K562 (cell line): ENCODE data around the gene CARS2. TPM values are rescaled to one million over a fixed set of nuclear protein-coding genes. Genes with fewer than 3 reads are reported as not detected.
A peak's percentile ranks its signal among the peaks of the same experiment; 100 is the strongest.

ENCODE experiments used
- ATAC-seq: fragments of 200-7000 bp; cut with Tn5 transposase; 3 replicates; pipeline ENCODE4 v1.9.1; 2020; ENCODE audit warnings: moderate library complexity
- BruUV-seq: library from RNA; stranded (reverse); fragments of 400-500 nt; replicated peaks from 2 replicates; lab custom pipeline; 2021; lab: Mats Ljungman, UMichigan
- CTCF ChIA-PET: fragments of 300-600 bp; formaldehyde crosslinking; extraction: SDS; loops from one replicate; lab custom pipeline; 2021; ENCODE audit warnings: low intra/inter-chr PET ratio; lab: Yijun Ruan, JAX
- POLR2A ChIA-PET: fragments of 300-600, 350-650 bp; sonication (Branson Sonifier 250); formaldehyde crosslinking; extraction: SDS; loops from one replicate; lab custom pipeline; 2021; ENCODE audit warnings: antibody characterized with exemption, inconsistent platforms; lab: Yijun Ruan, JAX
- DNase-seq, 4 experiments: peaks; one replicate each; pipeline versions ENCODE4 v3.0.0 to v3.0.0-alpha.2; 2011 to 2018; ENCODE audit warnings: low spot score in 3 of 4, mixed read lengths in 3 of 4; ENCODE audit errors: extremely low read depth in 1 of 4
- FAIRE-seq: peaks from 2 replicates; lab custom pipeline; 2011; peaks lifted over from hg19 to GRCh38; lab: Jason Lieb, UNC
- H2AFZ ChIP-seq: 2 replicates; pipeline ENCODE4 v1.6.0; 2011; ENCODE audit warnings: low read depth, low read length, control low read depth, inconsistent platforms
- H3K27ac ChIP-seq: fragments of 200-600 bp; 3 replicates; pipeline ENCODE4 v1.8.0; 2011; ENCODE audit warnings: low read depth, mild to moderate bottlenecking, control low read depth, inconsistent platforms, low read length, moderate library complexity, mixed read lengths; ENCODE audit errors: extremely low read depth
- H3K27me3 ChIP-seq, 2 experiments: fragments of 300-600 bp in 1 of 2; 2 replicates in 1 of 2; 3 replicates in 1 of 2; pipeline versions ENCODE4 v1.6.0 to v1.8.0; 2011; ENCODE audit warnings: inconsistent platforms in 2 of 2, low read length in 2 of 2, mild to moderate bottlenecking in 1 of 2, mixed read lengths in 1 of 2, moderate library complexity in 1 of 2; ENCODE audit not compliant: control insufficient read depth in 2 of 2, insufficient read depth in 2 of 2
- H3K36me3 ChIP-seq: fragments of 300-600 bp; 3 replicates; pipeline ENCODE4 v1.8.0; 2011; ENCODE audit warnings: mild to moderate bottlenecking, low read length, inconsistent platforms; ENCODE audit not compliant: control insufficient read depth, insufficient read depth
- H3K4me1 ChIP-seq, 2 experiments: fragments of 200-600 bp in 1 of 2; replicated peaks in 1 of 2; 2 replicates in 1 of 2; 3 replicates in 1 of 2; pipeline versions ENCODE4 v1.5.1 to v1.8.0; 2011; ENCODE audit warnings: inconsistent platforms in 2 of 2, low read length in 2 of 2, mild to moderate bottlenecking in 1 of 2, mixed read lengths in 1 of 2, moderate library complexity in 1 of 2; ENCODE audit not compliant: control insufficient read depth in 2 of 2, insufficient read depth in 2 of 2
- H3K4me2 ChIP-seq: 2 replicates; pipeline ENCODE4 v1.6.1; 2011; ENCODE audit warnings: low read length, control low read depth, inconsistent platforms, mixed read lengths; ENCODE audit not compliant: insufficient read depth
- H3K4me3 ChIP-seq: fragments of 200-600 bp; sonication (generic), shearing (Covaris generic); 2 replicates; pipeline ENCODE4 v1.5.1; 2016; ENCODE audit warnings: control low read depth, inconsistent platforms
- H3K79me2 ChIP-seq: fragments of 200-600 bp; 3 replicates; pipeline ENCODE4 v1.8.0; 2011; ENCODE audit warnings: low read length, inconsistent platforms; ENCODE audit not compliant: control insufficient read depth, insufficient read depth
- H3K9ac ChIP-seq, 2 experiments: 2 replicates each; pipeline versions ENCODE4 v1.6.0 to v1.6.1; 2011; ENCODE audit warnings: low read depth in 2 of 2, low read length in 2 of 2, control low read depth in 1 of 2, inconsistent platforms in 1 of 2, mild to moderate bottlenecking in 1 of 2, mixed read lengths in 1 of 2; ENCODE audit not compliant: insufficient read depth in 1 of 2
- H3K9me1 ChIP-seq: one replicate; pipeline ENCODE4 v1.6.0; 2011; ENCODE audit warnings: inconsistent platforms, mild to moderate bottlenecking, low read length, moderate library complexity; ENCODE audit not compliant: control insufficient read depth, insufficient read depth
- H3K9me3 ChIP-seq: replicated peaks from 2 replicates; pipeline ENCODE4 v1.5.1; 2011; ENCODE audit warnings: low read depth, low read length, inconsistent platforms; ENCODE audit not compliant: control insufficient read depth, insufficient read depth
- H4K20me1 ChIP-seq: replicated peaks from 2 replicates; pipeline ENCODE4 v1.6.1; 2011; ENCODE audit warnings: low read length, inconsistent platforms, mixed read lengths; ENCODE audit not compliant: control insufficient read depth, insufficient read depth
- CHD2 ChIP-seq: IDR thresholded peaks from 2 replicates; pipeline ENCODE4 v1.6.1; 2011; ENCODE audit warnings: low read depth, low read length
- ETV5 ChIP-seq: sonication (generic); formaldehyde crosslinking; IDR thresholded peaks from 2 replicates; pipeline ENCODE4 v1.4.0; 2020; ENCODE audit warnings: low read depth, mild to moderate bottlenecking, missing genetic modification reagents
- KDM2B ChIP-seq: fragments of 250-450 bp; sonication (Bioruptor Pico); IDR thresholded peaks from 2 replicates; pipeline ENCODE4 v1.8.0; 2021; ENCODE audit warnings: mild to moderate bottlenecking, moderate library complexity
- SUPT5H ChIP-seq: fragments of 450-650 bp; IDR thresholded peaks from 2 replicates; pipeline ENCODE4 v1.6.1; 2016
- ZKSCAN8 ChIP-seq: fragments of 200-800 bp; sonication (Bioruptor generic); IDR thresholded peaks from 2 replicates; pipeline ENCODE4 v1.6.1; 2016; ENCODE audit warnings: missing genetic modification characterization, missing compliant biosample characterization
- ZNF583 ChIP-seq: fragments of 250-450 bp; sonication (Bioruptor Pico); IDR thresholded peaks from 2 replicates; pipeline ENCODE4 v1.4.0; 2020
- WGBS: fragments of 100-300 bp; shearing (Covaris generic); methylation state at CpG from one replicate; pipeline ENCODE4 v1.1.6; 2016; ENCODE audit warnings: low coverage, mixed read lengths; ENCODE audit not compliant: insufficient coverage; ENCODE audit errors: missing lambda C conversion rate; 5-methylcytosine and 5-hydroxymethylcytosine counted together
- in situ Hi-C: fragments of 300-500 bp; cut with MboI; formaldehyde crosslinking; loops from 4 replicates; pipeline ENCODE4 v1.15.0; 2018; ENCODE audit warnings: inconsistent platforms, mixed read lengths
- intact Hi-C: fragments of 100-400 bp; cut with micrococcal nuclease; formaldehyde crosslinking; loops from 2 replicates; pipeline ENCODE4 v1.14.2; 2022
- polyA plus RNA-seq, 8 experiments: library from polyadenylated mRNA; depleted of rRNA in 4 of 8; stranded (reverse) in 5 of 8; unstranded in 3 of 8; fragments of >200 nt; fragmentation: Nextera tagmentation in 2 of 8; fragmentation: Illumina TruSeq in 1 of 8; extraction: Ambion mirVana in 2 of 8; extraction: Trizol in 1 of 8; gene quantifications; 2 replicates each; pipeline versions ENCODE4 v1.2.1 to v1.2.3, GENCODE V29; 2011 to 2014; ENCODE audit warnings: inconsistent platforms in 1 of 8, missing spikeins in 1 of 8
- total RNA-seq, 7 experiments: library from RNA; depleted of rRNA in 6 of 7; stranded (reverse); fragments of >200 nt in 6 of 7; fragmentation: Illumina TruSeq in 2 of 7; extraction: Trizol in 2 of 7; gene quantifications; 2 replicates each; pipeline versions ENCODE4 v1.2.1 to v1.2.3, GENCODE V29; 2011 to 2021; ENCODE audit warnings: low replicate concordance in 1 of 7
- TF ChIP-seq, protein P1 (sequence below): sonication (generic); formaldehyde crosslinking; IDR thresholded peaks from 2 replicates; pipeline ENCODE4 v1.8.0; 2023; ENCODE audit warnings: mild to moderate bottlenecking, missing genetic modification reagents
- TF ChIP-seq, protein P2 (sequence below): fragments of 250-450 bp; sonication (Bioruptor Pico); IDR thresholded peaks from 2 replicates; pipeline ENCODE4 v1.9.0; 2021; ENCODE audit warnings: mild to moderate bottlenecking, inconsistent platforms

The CARS2 gene
- total and polyA plus RNA-seq, 9 of the 15 experiments (the other 6 are each of a cell fraction or from before 2014, with no cell fraction given): 1.7 to 37.4 (median 30.5) TPM

DNA sequence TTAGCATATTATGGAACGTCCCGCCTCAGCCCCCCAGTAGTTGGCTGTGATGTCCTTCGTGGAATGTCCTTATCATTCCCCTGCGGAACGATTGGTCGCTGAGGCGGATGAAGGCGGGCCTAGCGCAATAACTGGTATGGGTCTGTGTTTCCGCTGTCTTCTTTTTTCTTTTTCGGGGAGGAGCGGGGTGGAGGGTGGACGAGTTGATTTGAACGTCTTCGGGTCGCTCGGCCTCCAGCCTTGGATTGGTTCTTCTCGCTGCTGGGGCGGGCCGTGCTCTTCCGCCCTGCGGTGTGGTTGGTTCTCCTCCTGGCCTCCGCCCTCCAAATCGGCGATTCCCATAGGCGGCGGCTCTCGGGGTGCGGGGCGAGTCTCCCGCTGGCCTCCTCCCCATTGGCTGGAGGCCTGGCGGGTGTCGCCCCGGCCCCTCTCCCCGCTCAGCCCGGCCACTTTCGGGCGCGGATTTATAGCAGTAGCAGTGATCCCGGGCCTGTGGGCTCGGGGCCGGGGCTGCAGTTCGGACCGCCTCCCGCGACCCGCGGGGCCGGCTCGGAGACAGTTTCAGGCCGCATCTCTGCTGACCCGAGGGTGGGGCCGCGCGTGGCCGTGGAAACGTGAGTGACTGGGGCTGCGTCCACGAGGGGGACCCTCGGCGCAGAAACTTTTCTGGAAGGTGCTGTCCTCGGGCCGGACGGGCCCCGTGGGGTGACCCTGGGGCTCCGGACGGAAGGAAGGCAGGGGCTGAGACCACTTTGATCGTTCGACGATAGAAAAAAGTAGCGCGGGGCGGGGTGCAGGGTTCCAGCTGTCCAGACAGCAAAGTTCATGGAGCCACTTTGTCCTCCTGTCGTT is 9.7 kb upstream of the CARS2 start (continued):
- TF ChIP-seq CHD2 (peak; percentile 61), ZKSCAN8 (CRISPR knock-in tag) (no peak), ZNF583 (CRISPR knock-in tag) (no peak)
- TF ChIP-seq, protein P1, sequence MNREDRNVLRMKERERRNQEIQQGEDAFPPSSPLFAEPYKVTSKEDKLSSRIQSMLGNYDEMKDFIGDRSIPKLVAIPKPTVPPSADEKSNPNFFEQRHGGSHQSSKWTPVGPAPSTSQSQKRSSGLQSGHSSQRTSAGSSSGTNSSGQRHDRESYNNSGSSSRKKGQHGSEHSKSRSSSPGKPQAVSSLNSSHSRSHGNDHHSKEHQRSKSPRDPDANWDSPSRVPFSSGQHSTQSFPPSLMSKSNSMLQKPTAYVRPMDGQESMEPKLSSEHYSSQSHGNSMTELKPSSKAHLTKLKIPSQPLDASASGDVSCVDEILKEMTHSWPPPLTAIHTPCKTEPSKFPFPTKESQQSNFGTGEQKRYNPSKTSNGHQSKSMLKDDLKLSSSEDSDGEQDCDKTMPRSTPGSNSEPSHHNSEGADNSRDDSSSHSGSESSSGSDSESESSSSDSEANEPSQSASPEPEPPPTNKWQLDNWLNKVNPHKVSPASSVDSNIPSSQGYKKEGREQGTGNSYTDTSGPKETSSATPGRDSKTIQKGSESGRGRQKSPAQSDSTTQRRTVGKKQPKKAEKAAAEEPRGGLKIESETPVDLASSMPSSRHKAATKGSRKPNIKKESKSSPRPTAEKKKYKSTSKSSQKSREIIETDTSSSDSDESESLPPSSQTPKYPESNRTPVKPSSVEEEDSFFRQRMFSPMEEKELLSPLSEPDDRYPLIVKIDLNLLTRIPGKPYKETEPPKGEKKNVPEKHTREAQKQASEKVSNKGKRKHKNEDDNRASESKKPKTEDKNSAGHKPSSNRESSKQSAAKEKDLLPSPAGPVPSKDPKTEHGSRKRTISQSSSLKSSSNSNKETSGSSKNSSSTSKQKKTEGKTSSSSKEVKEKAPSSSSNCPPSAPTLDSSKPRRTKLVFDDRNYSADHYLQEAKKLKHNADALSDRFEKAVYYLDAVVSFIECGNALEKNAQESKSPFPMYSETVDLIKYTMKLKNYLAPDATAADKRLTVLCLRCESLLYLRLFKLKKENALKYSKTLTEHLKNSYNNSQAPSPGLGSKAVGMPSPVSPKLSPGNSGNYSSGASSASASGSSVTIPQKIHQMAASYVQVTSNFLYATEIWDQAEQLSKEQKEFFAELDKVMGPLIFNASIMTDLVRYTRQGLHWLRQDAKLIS: no peak

DNA sequence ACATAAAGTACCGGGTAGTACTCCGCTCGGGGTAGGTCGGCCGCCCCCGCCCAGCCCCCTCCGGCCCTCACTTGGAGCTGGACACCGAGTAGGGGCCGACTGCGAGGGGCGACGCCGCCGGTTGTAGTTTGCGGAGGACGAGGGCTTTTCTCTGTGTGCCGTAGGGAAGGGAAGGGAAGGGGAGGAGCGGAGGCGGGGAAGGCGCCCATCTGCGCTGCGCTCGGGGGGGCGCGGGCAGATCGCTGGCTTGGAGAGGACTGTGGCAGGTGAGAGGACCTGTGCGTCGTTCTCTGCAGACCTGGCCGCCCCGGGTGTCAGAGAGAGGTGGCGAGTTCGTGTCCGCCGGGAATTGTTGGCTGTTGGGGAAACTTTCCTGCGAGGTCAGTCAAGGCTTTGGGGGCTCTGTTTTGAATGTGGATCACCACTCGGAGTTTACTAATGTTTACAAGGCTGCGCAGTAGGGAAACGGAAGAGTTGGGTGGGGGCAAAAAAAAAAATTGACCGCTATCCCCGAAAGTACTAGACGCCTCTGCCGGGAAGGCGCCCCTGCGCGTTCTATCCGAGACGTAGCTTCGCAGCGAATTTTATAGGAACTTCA is 9.0 kb upstream of the CARS2 start:
- peaks cover 67% of the 10 kb centered on the region for H3K79me2 ChIP-seq
- ChIA-PET POLR2A (interaction anchor here (0.6 to 1.5 kb wide), 26 partner anchors 9 to 491 kb away, joined by 3 to 10 read pairs (median 4); partner anchors contain the start of gene CARS2), CTCF (no interaction called here)
- in situ Hi-C loops (no loop called here), intact Hi-C loops (loop anchor here (2.0 to 10.0 kb wide), 3 partner anchors 100 to 260 kb away; partner anchors contain the start of gene NAXD)
- peak overlapping the region; percentile 86 for H3K4me3 ChIP-seq
- no peak for FAIRE-seq
- under 1% methylated on average over 34 of the region's 49 CpGs for WGBS
- peaks cover 8% of the 10 kb centered on the region; the same call in 1 of the 2 replicates for H4K20me1 ChIP-seq
- H3K9me3 ChIP-seq: no peaks in the 10 kb centered on the region
- no peaks in the 10 kb centered on the region for H3K27me3 ChIP-seq
- H3K4me2 ChIP-seq: peak overlapping the region; percentile 85
- H3K27ac ChIP-seq: peak overlapping the region; percentile 97
- peaks cover 11% of the 10 kb centered on the region; the same call in 1 of the 3 replicates for H3K36me3 ChIP-seq
- ATAC-seq: peak; percentile 2
- H3K9me1 ChIP-seq: no peaks in the 10 kb centered on the region
- peak in 1 of 4 experiments; percentile 50 for DNase-seq
- BruUV-seq: no TSS peak
- H3K9ac ChIP-seq: peak overlapping the region; percentile 92 to 94
- H3K4me1 ChIP-seq: peaks cover 2 to 26% of the 10 kb centered on the region in 2 experiments; a peak in 2 of 5 replicates
- no peak overlapping the region for H2AFZ ChIP-seq
- no peak for TF ChIP-seq ETV5 (CRISPR knock-in tag)
- TF ChIP-seq, protein P2, sequence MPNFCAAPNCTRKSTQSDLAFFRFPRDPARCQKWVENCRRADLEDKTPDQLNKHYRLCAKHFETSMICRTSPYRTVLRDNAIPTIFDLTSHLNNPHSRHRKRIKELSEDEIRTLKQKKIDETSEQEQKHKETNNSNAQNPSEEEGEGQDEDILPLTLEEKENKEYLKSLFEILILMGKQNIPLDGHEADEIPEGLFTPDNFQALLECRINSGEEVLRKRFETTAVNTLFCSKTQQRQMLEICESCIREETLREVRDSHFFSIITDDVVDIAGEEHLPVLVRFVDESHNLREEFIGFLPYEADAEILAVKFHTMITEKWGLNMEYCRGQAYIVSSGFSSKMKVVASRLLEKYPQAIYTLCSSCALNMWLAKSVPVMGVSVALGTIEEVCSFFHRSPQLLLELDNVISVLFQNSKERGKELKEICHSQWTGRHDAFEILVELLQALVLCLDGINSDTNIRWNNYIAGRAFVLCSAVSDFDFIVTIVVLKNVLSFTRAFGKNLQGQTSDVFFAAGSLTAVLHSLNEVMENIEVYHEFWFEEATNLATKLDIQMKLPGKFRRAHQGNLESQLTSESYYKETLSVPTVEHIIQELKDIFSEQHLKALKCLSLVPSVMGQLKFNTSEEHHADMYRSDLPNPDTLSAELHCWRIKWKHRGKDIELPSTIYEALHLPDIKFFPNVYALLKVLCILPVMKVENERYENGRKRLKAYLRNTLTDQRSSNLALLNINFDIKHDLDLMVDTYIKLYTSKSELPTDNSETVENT: peak; percentile 87
- TF ChIP-seq SUPT5H: peak; percentile 99
- TF ChIP-seq KDM2B (CRISPR knock-in tag): no peak
